SIG-M5 treated with dmso at 0.1 percent for 504 hours (cell line): ENCODE measurements around the gene STARD3.

Experiments used
- DNase-seq: peaks from one replicate; lab custom pipeline; 2025; ENCODE audit not compliant: unreplicated experiment; lab: John Stamatoyannopoulos, UW

Gene STARD3

GRCh38 chr17:39658346-39658745, 21.4 kb downstream of the STARD3 start:
- DNase-seq = no peak

GRCh38 chr17:39658760-39659159, 21.8 kb downstream of the STARD3 start:
- DNase-seq = no peak

GRCh38 chr17:39659279-39660010, 22.5 kb downstream of the STARD3 start:
- peak; percentile 37 for DNase-seq

GRCh38 chr17:39660011-39660360, 23.0 kb downstream of the STARD3 start:
- no peak for DNase-seq

- no peak for DNase-seq
Measured at GRCh38 chr17:39660397-39661385, 23.7 kb downstream of the STARD3 start.

GRCh38 chr17:39661744-39662541, 25.0 kb downstream of the STARD3 start:
- DNase-seq = no peak

- DNase-seq = no peak
Measured at GRCh38 chr17:39662551-39663339, 25.8 kb downstream of the STARD3 start.

GRCh38 chr17:39663340-39663687, 26.4 kb downstream of the STARD3 start:
- no peak for DNase-seq

- no peak for DNase-seq
Measured at GRCh38 chr17:39663688-39664580, 27.0 kb downstream of the STARD3 start.

GRCh38 chr17:39664581-39665561, 27.9 kb downstream of the STARD3 start, which contains the start of gene TCAP:
Gene TCAP (plus strand): TSS chr17:39665349. CDS start chr17:39665360, 11 bp downstream.
- no peak for DNase-seq

GRCh38 chr17:39665642-39666224, 28.8 kb downstream of the STARD3 start:
- no peak for DNase-seq

GRCh38 chr17:39666231-39666600, 29.3 kb downstream of the STARD3 start:
- DNase-seq = no peak

GRCh38 chr17:39666601-39667261, 29.8 kb downstream of the STARD3 start:
- DNase-seq = no peak

GRCh38 chr17:39667262-39667944, 30.5 kb downstream of the STARD3 start:
- no peak for DNase-seq

- no peak for DNase-seq
Measured at GRCh38 chr17:39667945-39668924, 31.3 kb downstream of the STARD3 start, which contains the start of gene PNMT. Gene PNMT (plus strand): TSS chr17:39668453. CDS start chr17:39668476, 23 bp downstream.
